Measurements from ENCODE around the gene NEK1.

- TF ChIP-seq NANOG (IDR thresholded peaks at IDR 0.05; ENCODE audit: borderline replicate concordance) = no peak
- no peak for TF ChIP-seq POLR2AphosphoS5 (IDR thresholded peaks at IDR 0.05; ENCODE audit: low read depth)
- TF ChIP-seq CTCF (conservative IDR thresholded peaks at IDR 0.05; ENCODE audit: low read depth in 2 of 2) = no peak
- TF ChIP-seq EZH2 (IDR thresholded peaks at IDR 0.05; ENCODE audit: low read depth, unreplicated experiment) = no peak
- TF ChIP-seq EZH2phosphoT487 (IDR thresholded peaks at IDR 0.05; ENCODE audit: unreplicated experiment) = no peak
Measured at GRCh38 chr4:169632896-169633295, 20.5 kb upstream of the NEK1 start.
